Measurements from ENCODE around the gene PFKFB4. TPM values are rescaled to one million over a fixed set of nuclear protein-coding genes. Genes with fewer than 3 reads are reported as not detected.

PFKFB4 gene
- total and polyA plus RNA-seq, 9 of the 15 experiments (the other 6 are each of a cell fraction or from before 2014, with no cell fraction given): 0.92 to 56.3 (median 13.5) TPM

- TF ChIP-seq MAX (CRISPR knock-in tag; IDR thresholded peaks at IDR 0.05) (peak; percentile 16), RCOR1 (IDR thresholded peaks at IDR 0.05; ENCODE audit: borderline replicate concordance in 1 of 2, low read depth in 2 of 2, low read length in 2 of 2) (0 out of 4 replicates have a peak, but pooled peaks of 1 of the 2 experiments have one; percentile 5), CREB3L1 (IDR thresholded peaks at IDR 0.05; ENCODE audit: borderline replicate concordance, low read depth) (peak; percentile 54; the same call in 1 of the 2 replicates), SRSF9 (IDR thresholded peaks at IDR 0.05; ENCODE audit: borderline replicate concordance, low read depth, low read length) (no peak), ATF6 (CRISPR knock-in tag; IDR thresholded peaks at IDR 0.05) (no peak), NONO (IDR thresholded peaks at IDR 0.05; ENCODE audit: low read depth in 2 of 2, low read length in 1 of 2) (no peak), ZFP1 (CRISPR knock-in tag; IDR thresholded peaks at IDR 0.05) (no peak), FOXP1 (CRISPR knock-in tag; IDR thresholded peaks at IDR 0.05) (peak; percentile 43; the same call in 1 of the 2 replicates), ARID1B (IDR thresholded peaks at IDR 0.05) (peak; percentile 49), SNRNP70 (optimal IDR thresholded peaks at IDR 0.05; ENCODE audit: low read depth, low read length) (no peak), ZNF584 (CRISPR knock-in tag; IDR thresholded peaks at IDR 0.05; ENCODE audit: low read depth) (no peak), GTF2B (IDR thresholded peaks at IDR 0.05; ENCODE audit: extremely low read depth, insufficient read length) (no peak), PREB (CRISPR knock-in tag; IDR thresholded peaks at IDR 0.05) (no peak), ZNF140 (CRISPR knock-in tag; IDR thresholded peaks at IDR 0.05) (no peak), CEBPB (tag; IDR thresholded peaks at IDR 0.05) (no peak), CCNT2 (IDR thresholded peaks at IDR 0.05; ENCODE audit: borderline replicate concordance, extremely low read depth, insufficient read length, low read depth, low read length) (peak; percentile 12), POLR2B (IDR thresholded peaks at IDR 0.05; ENCODE audit: low read depth, partially characterized antibody) (peak; percentile 72), STAT6 (CRISPR knock-in tag; IDR thresholded peaks at IDR 0.05) (no peak)
Observed at GRCh38 chr3:48472923-48473616, 83.5 kb downstream of the PFKFB4 start (continued).

All from K562 (cell line).